RWPE2 (cell line): ENCODE results near the gene R3HDM4.

Source experiments
- ATAC-seq: fragments of 200-7000 bp; cut with Tn5 transposase; 3 replicates; pipeline ENCODE4 v1.9.1; 2021; ENCODE audit warnings: low read depth
- DNase-seq: peaks from one replicate; pipeline ENCODE4 v3.0.0-alpha.2; 2020; ENCODE audit warnings: low spot score
- H3K27ac ChIP-seq: fragments of 450-650 bp; 2 replicates; pipeline ENCODE4 v1.5.1; 2017; ENCODE audit warnings: mild to moderate bottlenecking; ENCODE audit not compliant: poor library complexity, severe bottlenecking
- H3K27me3 ChIP-seq: fragments of 250-450 bp; sonication (Bioruptor Pico); 2 replicates; pipeline ENCODE4 v1.5.1; 2021; ENCODE audit warnings: mild to moderate bottlenecking, moderate library complexity; ENCODE audit not compliant: insufficient read depth, poor library complexity, severe bottlenecking
- H3K36me3 ChIP-seq: fragments of 250-450 bp; sonication (Bioruptor Pico); 2 replicates; pipeline ENCODE4 v1.5.1; 2020; ENCODE audit warnings: low read depth, mild to moderate bottlenecking, moderate library complexity
- H3K4me1 ChIP-seq: fragments of 250-450 bp; sonication (Bioruptor Pico); 2 replicates; pipeline ENCODE4 v1.5.1; 2021; ENCODE audit warnings: mild to moderate bottlenecking, moderate library complexity; ENCODE audit not compliant: insufficient read depth, poor library complexity, severe bottlenecking
- H3K4me3 ChIP-seq: fragments of 250-450 bp; sonication (Bioruptor Pico); 2 replicates; pipeline ENCODE4 v1.5.1; 2021; ENCODE audit warnings: mild to moderate bottlenecking, moderate library complexity; ENCODE audit not compliant: severe bottlenecking
- H3K9me3 ChIP-seq: fragments of 250-450 bp; sonication (Bioruptor Pico); 2 replicates; pipeline ENCODE4 v1.5.1; 2021; ENCODE audit warnings: mild to moderate bottlenecking, moderate library complexity; ENCODE audit not compliant: severe bottlenecking
- TF ChIP-seq, protein P1 (sequence below): fragments of 450-650 bp; IDR thresholded peaks from one replicate; pipeline ENCODE4 v1.5.1; 2017; ENCODE audit warnings: mild to moderate bottlenecking, moderate library complexity; ENCODE audit not compliant: poor library complexity, severe bottlenecking

Gene R3HDM4

DNA sequence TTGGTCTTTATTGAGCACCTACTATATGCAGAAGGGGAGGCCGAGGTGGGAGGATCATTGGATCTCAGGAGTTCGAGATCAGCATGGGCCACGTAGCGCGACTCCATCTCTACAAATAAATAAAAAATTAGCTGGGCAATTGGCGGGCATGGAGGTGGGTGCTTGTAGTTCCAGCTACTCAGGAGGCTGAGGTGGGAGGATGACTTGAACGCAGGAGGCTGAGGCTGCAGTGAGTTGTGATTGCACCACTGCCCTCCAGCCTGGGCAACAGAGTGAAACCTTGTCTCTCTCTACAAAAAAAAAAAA, 49.8 kb downstream of the R3HDM4 start:
- Histone ChIP-seq H3K27me3 (peaks cover 6% of the 10 kb centered on the region), H3K4me1 (peaks cover 3% of the 10 kb centered on the region), H3K36me3 (peaks cover under 1% of the 10 kb centered on the region), H3K27ac (no peak overlapping the region), H3K9me3 (no peaks in the 10 kb centered on the region), H3K4me3 (no peak overlapping the region)
- no peak for ATAC-seq
- TF ChIP-seq, protein P1, sequence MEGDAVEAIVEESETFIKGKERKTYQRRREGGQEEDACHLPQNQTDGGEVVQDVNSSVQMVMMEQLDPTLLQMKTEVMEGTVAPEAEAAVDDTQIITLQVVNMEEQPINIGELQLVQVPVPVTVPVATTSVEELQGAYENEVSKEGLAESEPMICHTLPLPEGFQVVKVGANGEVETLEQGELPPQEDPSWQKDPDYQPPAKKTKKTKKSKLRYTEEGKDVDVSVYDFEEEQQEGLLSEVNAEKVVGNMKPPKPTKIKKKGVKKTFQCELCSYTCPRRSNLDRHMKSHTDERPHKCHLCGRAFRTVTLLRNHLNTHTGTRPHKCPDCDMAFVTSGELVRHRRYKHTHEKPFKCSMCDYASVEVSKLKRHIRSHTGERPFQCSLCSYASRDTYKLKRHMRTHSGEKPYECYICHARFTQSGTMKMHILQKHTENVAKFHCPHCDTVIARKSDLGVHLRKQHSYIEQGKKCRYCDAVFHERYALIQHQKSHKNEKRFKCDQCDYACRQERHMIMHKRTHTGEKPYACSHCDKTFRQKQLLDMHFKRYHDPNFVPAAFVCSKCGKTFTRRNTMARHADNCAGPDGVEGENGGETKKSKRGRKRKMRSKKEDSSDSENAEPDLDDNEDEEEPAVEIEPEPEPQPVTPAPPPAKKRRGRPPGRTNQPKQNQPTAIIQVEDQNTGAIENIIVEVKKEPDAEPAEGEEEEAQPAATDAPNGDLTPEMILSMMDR = no peak
- no peak for DNase-seq

DNA sequence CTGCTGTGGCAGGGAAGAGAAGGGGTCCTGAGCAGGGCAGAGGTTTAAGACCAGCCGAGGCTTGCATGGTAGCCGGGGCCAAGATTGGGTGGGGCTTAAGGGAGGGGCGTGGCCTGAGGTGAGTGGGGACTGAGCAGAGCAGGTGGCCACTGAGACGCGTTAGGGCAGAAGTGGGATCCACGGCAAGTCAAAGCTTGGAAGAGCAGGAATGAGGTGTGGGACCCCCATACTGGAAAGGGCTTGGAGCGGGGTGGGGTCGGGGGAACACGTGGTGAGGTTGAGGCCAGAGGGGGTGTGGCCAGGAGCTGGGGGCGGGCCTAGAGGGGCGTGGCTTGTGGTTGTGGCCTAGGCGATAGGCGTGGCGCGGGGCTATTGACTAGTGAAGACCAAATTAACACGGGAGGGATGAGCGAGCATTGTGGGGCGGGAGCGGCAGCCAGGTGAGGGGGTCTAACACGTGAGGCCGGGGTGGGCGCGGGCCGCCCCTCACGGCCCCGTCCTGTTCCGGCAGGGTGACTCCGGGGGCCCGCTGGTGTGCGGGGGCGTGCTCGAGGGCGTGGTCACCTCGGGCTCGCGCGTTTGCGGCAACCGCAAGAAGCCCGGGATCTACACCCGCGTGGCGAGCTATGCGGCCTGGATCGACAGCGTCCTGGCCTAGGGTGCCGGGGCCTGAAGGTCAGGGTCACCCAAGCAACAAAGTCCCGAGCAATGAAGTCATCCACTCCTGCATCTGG, 50.3 kb downstream of the R3HDM4 start:
- no peak for DNase-seq
- Histone ChIP-seq H3K36me3 (no peaks in the 10 kb centered on the region), H3K4me1 (peaks cover 3% of the 10 kb centered on the region), H3K27ac (no peak overlapping the region), H3K27me3 (peaks cover 6% of the 10 kb centered on the region), H3K9me3 (no peaks in the 10 kb centered on the region), H3K4me3 (no peak overlapping the region)
- peak; percentile 48 for ATAC-seq
- TF ChIP-seq, protein P1 = no peak

DNA sequence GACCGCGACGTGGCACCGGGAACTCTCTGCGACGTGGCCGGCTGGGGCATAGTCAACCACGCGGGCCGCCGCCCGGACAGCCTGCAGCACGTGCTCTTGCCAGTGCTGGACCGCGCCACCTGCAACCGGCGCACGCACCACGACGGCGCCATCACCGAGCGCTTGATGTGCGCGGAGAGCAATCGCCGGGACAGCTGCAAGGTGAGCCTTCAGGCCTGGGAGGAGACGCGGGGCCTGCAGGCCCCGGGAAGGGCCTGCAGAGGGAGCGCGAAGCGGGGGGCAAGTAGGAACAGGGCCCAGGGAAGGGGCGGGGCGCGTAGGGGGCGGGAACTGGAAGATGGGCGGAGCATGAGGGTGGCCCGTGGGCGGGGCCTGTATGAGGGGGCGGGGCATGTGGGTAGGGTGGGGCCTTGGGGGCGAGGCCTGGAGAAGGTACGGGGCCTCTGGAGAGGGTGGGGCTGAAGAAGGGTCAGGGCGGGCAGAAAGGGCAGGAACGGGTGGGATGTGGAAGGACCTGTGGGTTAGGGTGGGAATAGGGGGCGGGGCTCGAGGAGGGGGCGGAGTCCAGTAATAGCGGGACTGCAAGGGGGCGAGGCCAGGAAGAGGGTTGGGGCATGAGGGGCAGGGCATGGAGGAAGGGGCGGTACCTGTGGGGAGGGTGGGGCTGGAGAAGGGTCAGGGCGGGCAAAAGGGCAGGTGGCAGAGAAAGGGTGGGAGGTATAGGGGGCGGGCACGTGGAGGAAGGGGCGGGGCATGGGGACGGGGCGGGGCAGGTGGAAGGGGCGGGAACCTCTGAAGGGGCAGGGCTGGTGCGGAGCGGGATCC, 51.1 kb downstream of the R3HDM4 start:
- Histone ChIP-seq H3K9me3 (no peaks in the 10 kb centered on the region), H3K27ac (no peak overlapping the region), H3K27me3 (peaks cover 6% of the 10 kb centered on the region), H3K4me1 (peaks cover 3% of the 10 kb centered on the region), H3K4me3 (no peak overlapping the region), H3K36me3 (no peaks in the 10 kb centered on the region)
- TF ChIP-seq, protein P1 = peak; percentile 28
- ATAC-seq (peak; percentile 28), DNase-seq (peak; percentile 72)

DNA sequence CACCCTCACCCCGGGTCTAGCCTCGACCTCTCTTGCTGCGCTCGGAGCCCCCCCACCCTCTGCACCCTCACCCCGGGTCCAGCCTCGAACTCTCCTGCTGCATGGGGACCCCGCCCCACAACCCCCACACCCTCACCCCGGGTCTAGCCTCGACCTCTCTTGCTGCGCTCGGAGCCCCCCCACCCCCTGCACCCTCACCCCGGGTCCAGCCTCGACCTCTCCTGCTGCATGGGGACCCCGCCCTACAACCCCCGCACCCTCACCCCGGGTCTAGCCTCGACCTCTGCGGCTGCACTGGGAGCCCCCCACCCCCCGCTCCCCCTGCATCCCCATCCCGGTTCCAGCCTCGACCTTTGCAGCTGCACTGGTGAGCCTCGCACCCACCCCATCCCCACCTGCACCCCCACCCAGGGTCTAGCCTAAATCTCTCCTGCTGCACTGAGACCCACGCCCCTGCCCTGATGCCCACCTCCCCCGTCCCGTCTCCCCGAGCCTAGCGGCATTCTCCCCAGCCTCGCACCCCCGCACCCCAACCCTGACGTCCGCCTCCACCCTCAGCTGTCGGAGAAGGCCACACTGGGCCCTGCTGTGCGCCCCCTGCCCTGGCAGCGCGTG, 51.8 kb downstream of the R3HDM4 start:
- no peak overlapping the region for H3K4me3 ChIP-seq
- H3K27me3 ChIP-seq = peaks cover 6% of the 10 kb centered on the region
- ATAC-seq = no peak
- no peak overlapping the region for H3K27ac ChIP-seq
- H3K9me3 ChIP-seq = no peaks in the 10 kb centered on the region
- no peaks in the 10 kb centered on the region for H3K36me3 ChIP-seq
- TF ChIP-seq, protein P1 = no peak
- DNase-seq = no peak
- H3K4me1 ChIP-seq = peaks cover 3% of the 10 kb centered on the region
